ENCODE data around the gene PAFAH2. TPM values are rescaled to one million over a fixed set of nuclear protein-coding genes. Genes with fewer than 3 reads are reported as not detected.
A peak's percentile ranks its signal among the peaks of the same experiment; 100 is the strongest.

PAFAH2 gene
- total RNA-seq, 1 donor from 2014 or later = 11.3 TPM

DNA sequence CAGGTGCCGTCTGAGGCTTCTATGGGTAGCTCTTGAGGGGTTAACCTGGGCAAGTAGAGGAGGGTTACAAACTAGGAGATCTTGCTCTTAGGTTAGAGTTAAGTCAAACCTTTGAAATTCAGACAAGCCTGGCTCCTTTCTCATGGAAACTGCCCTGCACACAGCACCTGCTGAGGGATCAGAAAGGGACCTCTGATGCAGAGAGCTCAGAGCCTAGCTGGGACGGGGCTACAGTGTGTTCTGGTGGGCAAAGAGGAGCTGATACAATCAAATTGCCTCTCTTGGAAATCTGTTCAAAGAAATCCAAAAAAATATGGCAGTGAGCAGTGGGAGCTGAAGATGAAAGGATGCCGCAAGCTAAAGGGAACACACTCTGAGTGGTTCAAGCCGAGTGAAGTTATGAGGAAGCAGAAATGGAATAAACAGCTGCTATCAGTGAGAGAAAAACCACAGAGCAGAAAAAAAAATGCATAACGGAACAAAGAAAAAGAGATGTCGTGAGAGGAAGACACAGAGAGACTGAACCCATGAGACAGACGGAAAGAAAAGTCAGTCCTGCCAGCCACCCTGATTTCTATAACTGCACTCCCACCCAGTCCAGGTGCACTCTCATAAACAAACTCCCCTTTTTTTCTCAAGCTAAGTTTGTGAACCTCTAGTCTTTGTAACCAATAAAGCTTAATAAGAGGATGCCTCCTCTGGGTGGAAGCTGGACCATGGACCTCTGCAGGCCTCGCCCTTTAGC, 26.6 kb downstream of the PAFAH2 start:
- H3K36me3 ChIP-seq (ENCODE audit: control insufficient read depth, insufficient read depth, low read length) = peaks cover 14% of the 10 kb centered on the region

GRCh38 chr1:25967308-25967707, 30.6 kb downstream of the PAFAH2 start:
- FAIRE-seq = no peak
- Histone ChIP-seq H3K4me3 (ENCODE audit: low read depth, low read length) (no peak overlapping the region), H3K36me3 (ENCODE audit: control insufficient read depth, insufficient read depth, low read length) (peaks cover 5% of the 10 kb centered on the region), H3K27me3 (ENCODE audit: control insufficient read depth, insufficient read depth, low read length) (no peaks in the 10 kb centered on the region)
- TF ChIP-seq, protein P1, sequence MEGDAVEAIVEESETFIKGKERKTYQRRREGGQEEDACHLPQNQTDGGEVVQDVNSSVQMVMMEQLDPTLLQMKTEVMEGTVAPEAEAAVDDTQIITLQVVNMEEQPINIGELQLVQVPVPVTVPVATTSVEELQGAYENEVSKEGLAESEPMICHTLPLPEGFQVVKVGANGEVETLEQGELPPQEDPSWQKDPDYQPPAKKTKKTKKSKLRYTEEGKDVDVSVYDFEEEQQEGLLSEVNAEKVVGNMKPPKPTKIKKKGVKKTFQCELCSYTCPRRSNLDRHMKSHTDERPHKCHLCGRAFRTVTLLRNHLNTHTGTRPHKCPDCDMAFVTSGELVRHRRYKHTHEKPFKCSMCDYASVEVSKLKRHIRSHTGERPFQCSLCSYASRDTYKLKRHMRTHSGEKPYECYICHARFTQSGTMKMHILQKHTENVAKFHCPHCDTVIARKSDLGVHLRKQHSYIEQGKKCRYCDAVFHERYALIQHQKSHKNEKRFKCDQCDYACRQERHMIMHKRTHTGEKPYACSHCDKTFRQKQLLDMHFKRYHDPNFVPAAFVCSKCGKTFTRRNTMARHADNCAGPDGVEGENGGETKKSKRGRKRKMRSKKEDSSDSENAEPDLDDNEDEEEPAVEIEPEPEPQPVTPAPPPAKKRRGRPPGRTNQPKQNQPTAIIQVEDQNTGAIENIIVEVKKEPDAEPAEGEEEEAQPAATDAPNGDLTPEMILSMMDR (IDR thresholded peaks at IDR 0.05; ENCODE audit: insufficient read depth, low read length, severe bottlenecking) = no peak
- no peak for DNase-seq (ENCODE audit: low read depth)

More for the DNA sequence above, 26.6 kb downstream of the PAFAH2 start:
- Histone ChIP-seq H3K27me3 (ENCODE audit: control insufficient read depth, insufficient read depth, low read length) (no peaks in the 10 kb centered on the region), H3K4me3 (ENCODE audit: low read depth, low read length) (no peak overlapping the region)
- DNase-seq (ENCODE audit: low read depth) (no peak), FAIRE-seq (no peak)
- TF ChIP-seq, protein P1 (IDR thresholded peaks at IDR 0.05; ENCODE audit: insufficient read depth, low read length, severe bottlenecking) = no peak

DNA sequence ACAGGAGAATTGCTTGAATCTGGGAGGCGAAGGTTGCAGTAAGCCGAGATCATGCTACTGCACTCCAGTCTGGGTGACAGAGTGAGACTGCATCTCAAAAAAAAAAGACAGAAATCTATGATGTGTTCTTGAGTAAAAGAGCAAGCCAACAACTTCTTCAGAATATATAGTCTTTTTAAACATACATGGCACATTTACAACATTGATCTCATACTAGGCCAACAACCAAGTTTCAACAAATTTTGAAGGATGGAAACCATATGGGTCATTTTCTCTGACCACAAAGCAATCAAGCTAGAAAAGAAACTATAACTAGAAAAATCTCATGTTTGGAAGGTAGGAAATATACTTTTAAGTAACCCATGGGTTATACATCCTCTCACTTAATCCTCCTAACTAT, 38.3 kb downstream of the PAFAH2 start:
- DNase-seq (ENCODE audit: low read depth) (no peak), FAIRE-seq (no peak)
- peaks cover 11% of the 10 kb centered on the region for H3K36me3 ChIP-seq (ENCODE audit: control insufficient read depth, insufficient read depth, low read length)
- TF ChIP-seq, protein P1 (IDR thresholded peaks at IDR 0.05; ENCODE audit: insufficient read depth, low read length, severe bottlenecking) = no peak
- H3K4me3 ChIP-seq (ENCODE audit: low read depth, low read length) = no peak overlapping the region
- H3K27me3 ChIP-seq (ENCODE audit: control insufficient read depth, insufficient read depth, low read length) = no peaks in the 10 kb centered on the region

GRCh38 chr1:25958465-25958864, 39.4 kb downstream of the PAFAH2 start:
- FAIRE-seq = peak; percentile 75

GRCh38 chr1:25955553-25955952, 42.3 kb downstream of the PAFAH2 start:
- TF ChIP-seq, protein P1 (IDR thresholded peaks at IDR 0.05; ENCODE audit: insufficient read depth, low read length, severe bottlenecking) = no peak
- FAIRE-seq (no peak), DNase-seq (ENCODE audit: low read depth) (no peak)
- Histone ChIP-seq H3K27me3 (ENCODE audit: control insufficient read depth, insufficient read depth, low read length) (no peaks in the 10 kb centered on the region), H3K36me3 (ENCODE audit: control insufficient read depth, insufficient read depth, low read length) (peaks cover 3% of the 10 kb centered on the region), H3K4me3 (ENCODE audit: low read depth, low read length) (no peak overlapping the region)

More at GRCh38 chr1:25958465-25958864, 39.4 kb downstream of the PAFAH2 start:
- Histone ChIP-seq H3K4me3 (ENCODE audit: low read depth, low read length) (no peak overlapping the region), H3K27me3 (ENCODE audit: control insufficient read depth, insufficient read depth, low read length) (no peaks in the 10 kb centered on the region), H3K36me3 (ENCODE audit: control insufficient read depth, insufficient read depth, low read length) (peaks cover 9% of the 10 kb centered on the region)
- TF ChIP-seq, protein P1 (IDR thresholded peaks at IDR 0.05; ENCODE audit: insufficient read depth, low read length, severe bottlenecking) = no peak
- DNase-seq (ENCODE audit: low read depth) = peak; percentile 68
